Activated gamma-delta T cell treated with Interleukin-2 at 50 U/mL for 16 hours (primary cell): ENCODE data around the gene MRGPRD.

Experiments
- DNase-seq: peaks from one replicate; pipeline ENCODE4 v3.0.0-alpha.2; 2020

Gene MRGPRD, protein sequence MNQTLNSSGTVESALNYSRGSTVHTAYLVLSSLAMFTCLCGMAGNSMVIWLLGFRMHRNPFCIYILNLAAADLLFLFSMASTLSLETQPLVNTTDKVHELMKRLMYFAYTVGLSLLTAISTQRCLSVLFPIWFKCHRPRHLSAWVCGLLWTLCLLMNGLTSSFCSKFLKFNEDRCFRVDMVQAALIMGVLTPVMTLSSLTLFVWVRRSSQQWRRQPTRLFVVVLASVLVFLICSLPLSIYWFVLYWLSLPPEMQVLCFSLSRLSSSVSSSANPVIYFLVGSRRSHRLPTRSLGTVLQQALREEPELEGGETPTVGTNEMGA

GRCh38 chr11:68980776-68981065 is at the start of gene MRGPRD:
Gene MRGPRD (minus strand): TSS chr11:68980986. CDS start chr11:68980986, 0 bp downstream.
- DNase-seq: no peak

DNA sequence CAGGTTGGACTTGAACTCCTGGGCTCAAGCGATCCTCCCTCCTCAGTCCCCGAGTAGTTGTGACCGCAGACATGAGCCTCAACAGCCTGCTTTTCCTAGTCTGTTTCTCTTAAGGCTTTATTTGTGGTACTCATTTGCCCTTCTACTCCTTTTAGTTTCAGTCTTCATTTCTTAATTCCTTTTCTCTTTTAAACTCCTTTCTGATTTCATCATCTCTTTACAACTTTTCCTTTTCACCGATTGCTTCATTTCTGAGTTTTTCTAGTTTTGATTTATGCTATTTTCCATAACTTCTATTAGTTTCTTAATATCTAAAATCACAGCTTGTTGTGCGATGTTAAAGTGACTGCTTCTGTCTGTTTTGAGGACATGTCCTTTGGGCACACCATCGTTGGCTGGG is 49.5 kb upstream of the MRGPRD start:
- no peak for DNase-seq

DNA sequence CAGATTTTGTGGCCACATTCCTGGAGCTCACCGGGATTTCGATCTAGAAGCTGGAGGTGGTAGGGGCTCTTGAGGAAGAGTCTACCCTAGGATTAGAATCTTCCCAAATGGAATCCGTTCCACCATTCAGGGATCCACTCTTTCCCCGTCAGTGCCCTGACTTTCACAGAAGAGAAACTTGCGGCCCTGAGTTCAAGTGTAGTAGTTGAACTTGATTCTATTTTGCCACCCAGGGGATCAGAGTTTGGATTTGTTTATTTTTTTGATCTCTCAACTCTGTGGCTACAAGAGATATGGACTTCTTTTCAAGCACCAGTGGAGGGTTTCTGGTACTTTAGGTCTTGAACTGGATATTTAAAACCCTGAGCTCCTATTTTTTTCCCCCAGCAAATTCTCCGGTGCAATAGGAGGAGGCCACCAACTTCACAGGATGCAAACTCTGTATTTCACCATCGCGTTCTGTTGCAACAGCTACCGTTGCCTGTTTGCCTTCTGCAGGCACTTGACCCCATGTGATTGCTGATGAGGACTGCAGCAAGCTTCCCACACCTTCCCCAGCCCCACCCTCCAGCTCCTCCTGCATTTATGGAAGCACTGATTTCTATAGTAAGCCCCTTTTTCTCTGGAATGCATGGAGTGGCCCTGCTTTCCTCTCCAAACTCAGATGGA is 47.1 kb upstream of the MRGPRD start:
- no peak for DNase-seq

DNA sequence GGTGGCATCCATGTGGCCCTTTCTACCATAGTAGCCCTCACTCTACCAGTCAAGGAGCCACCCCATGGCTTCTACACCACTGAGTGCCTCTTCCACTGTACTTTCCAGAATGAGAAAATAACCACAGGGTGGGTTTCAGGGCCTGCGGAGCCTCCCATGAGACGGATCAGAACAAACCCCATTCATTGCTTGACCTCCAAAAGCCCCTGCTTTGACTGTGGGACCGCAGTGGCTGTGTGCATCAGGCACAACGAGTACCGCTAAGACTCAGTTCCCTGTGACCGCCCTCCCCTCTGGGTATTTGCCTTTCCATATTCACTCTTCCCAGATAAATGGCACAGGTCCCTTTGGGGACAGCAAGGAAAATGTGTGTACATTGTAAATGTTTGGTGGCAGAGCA is 43.7 kb upstream of the MRGPRD start:
- DNase-seq: no peak

GRCh38 chr11:69022260-69022659 is 41.5 kb upstream of the MRGPRD start:
- DNase-seq: no peak

GRCh38 chr11:69018924-69019323 is 38.1 kb upstream of the MRGPRD start:
- DNase-seq: no peak

DNA sequence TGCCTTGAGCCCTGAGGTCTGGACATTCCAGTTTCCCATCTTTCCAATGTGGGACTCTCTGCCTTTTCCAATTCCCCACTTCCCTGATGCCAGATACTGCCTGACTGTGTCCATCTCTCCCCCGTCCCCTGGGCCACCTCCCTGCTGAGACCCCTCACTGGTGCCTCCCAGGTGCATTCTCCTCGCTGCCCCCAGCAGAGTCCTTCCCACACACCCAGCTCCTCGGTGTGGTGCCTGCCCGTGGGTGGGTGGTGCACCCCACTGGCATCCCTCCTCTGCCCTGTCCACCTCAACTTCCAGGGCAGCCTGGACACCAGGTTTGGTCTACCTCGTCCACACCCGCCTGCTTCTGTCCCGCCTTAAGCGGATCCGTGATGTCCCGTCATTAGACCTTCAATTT is 37.2 kb upstream of the MRGPRD start:
- DNase-seq: no peak

GRCh38 chr11:69014898-69015549 is 34.2 kb upstream of the MRGPRD start:
- no peak for DNase-seq

GRCh38 chr11:69014084-69014851 is 33.5 kb upstream of the MRGPRD start:
- no peak for DNase-seq

DNA sequence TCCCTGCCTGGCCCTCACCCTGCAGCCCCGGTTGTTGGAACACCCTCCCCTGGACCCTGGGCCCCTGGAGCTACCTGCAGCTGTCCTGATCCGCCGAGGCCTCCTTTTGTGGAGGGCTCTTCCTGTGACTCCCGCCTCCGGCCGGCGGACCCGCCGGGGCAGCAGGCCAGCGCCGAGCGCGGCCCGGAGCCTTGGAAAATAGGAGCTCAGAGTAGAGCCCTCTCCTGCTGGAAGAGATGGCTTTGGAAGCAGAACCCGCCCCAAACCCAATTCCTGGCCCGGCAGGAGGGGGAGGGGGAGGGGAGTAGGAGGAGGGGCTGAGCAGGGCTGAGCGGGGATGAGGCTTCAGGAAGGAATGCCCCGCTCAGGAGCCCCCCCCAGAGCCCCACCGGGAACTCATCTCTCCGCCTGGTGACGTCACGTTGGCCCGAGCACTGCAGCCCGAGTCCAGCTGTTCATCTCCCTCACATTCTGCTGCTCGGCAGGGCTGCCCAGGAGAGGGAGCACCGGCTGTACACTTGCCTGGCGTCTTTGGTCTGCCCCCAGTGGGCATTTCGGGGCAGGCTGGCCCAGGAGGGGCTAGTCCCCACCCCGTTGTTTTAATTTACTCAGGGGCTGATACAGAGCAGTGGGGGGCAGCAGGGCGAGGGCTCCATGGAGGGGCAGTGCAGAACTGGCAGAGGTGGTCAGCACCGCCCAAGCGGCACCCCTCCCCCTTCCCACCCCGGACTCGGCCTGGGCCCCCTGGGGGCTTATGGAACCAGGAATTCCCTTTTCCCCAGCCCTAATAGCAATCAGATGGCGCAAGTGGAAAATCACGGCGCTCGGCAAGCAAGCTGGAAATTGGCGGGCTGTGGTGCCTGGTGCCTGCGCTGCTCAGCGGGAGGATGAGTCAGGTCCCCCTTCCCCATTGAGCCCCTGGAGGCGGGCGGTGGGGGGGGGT is 32.5 kb upstream of the MRGPRD start, which contains the start of gene MRGPRF:
Gene MRGPRF (minus strand): TSS at position 238 of the 943 bp plus-strand sequence. CDS start 3,345 bp downstream, outside the sequence.
- DNase-seq: no peak

DNA sequence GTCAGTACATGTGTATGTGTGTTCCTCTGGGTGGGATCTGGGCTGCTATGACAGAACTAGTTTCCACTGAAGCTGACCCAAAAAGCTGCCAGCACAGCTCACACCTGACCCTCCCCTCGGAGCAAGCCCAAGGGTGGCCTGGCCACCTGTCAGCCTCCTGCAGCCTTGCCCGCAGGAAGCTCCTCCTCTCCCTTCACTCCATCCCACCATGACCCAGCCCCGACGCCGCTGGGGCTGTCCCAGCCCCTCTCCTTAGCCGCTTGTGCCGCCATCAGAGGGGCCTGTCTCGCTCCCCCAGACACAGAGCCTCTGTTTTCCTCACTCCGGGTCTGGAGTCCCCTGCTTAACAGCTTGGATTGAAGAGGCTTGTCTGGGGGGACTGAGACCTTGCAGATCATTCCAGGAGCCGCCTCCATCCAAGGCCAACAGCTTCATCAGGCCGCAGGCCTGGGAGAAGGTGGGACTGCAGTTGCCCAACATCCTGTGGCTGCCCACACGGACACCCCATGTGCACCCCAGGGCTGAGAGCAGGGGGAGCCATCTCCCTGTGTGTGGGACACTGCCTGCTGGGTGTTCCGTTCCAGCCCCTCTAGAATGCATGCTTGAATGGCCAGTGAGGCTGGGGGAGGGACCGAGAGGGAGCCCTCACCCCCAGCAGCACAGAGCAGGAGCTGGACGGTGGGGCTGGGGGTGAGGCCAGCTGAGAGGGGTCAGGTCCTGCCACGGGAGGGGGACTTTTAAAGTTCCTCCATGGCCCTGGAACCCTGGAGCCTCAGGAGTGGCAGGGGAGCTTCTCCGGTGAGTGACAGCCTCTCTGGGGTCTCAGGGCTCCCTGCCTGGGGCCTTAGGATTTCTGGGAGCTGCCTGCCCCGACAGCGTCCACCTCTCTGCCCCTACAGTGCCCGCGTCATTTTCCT is 31.6 kb upstream of the MRGPRD start:
- no peak for DNase-seq

DNA sequence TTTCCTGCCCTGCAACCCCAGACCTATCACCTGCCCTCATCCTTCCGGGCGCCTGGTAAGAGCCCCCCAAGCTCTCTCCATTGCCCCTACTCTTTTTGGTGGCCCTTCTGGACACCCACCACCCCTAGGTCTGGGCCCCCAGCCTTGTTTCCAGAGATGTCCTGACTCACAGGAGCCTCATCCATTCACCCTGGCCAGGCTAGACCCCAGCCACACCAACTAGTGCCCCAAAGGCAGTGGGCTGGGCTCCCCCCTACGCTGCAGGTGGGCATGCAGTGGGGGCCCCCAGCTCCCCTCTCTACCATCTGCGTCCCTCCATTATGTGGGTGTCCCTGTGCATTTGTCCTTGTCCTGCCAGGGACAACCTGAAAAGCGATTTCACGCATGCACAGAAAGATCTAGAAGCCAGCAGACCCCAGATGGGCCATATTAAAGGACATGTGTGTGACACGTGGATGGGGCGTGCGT is 30.9 kb upstream of the MRGPRD start:
- no peak for DNase-seq

DNA sequence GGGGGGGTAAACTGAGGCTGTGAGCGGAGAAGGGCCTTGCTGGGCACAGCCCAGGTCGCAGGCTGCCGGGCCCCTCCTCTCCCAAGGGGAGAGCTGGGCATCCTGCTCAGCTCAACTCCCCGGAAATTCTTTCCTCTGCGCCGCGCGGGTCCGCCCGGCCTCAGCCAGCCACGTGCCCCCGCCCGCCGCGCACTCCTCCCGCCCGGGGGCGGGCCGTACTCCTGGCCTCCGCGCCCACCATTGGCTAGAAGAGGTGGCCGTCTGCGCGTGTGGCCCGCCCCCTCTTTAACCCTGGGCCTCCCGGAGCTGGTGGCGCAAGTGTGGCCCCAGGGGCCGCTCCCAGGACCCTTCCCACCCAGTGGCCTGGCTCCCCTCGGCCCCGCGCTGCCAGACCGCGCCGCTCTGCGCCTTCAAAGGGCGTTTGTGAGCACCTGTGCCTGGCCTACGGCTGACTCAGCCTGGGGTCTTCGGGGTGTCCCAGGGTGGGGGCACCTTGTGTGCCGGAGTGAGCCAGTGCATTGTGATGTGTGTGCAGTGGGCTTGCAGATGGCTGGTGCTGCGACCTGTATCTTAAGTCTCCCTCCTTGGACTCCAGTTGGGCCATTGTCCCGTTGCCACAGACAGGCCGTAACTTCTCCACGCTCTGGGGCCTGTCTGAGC is 30.3 kb upstream of the MRGPRD start:
- DNase-seq: no peak

DNA sequence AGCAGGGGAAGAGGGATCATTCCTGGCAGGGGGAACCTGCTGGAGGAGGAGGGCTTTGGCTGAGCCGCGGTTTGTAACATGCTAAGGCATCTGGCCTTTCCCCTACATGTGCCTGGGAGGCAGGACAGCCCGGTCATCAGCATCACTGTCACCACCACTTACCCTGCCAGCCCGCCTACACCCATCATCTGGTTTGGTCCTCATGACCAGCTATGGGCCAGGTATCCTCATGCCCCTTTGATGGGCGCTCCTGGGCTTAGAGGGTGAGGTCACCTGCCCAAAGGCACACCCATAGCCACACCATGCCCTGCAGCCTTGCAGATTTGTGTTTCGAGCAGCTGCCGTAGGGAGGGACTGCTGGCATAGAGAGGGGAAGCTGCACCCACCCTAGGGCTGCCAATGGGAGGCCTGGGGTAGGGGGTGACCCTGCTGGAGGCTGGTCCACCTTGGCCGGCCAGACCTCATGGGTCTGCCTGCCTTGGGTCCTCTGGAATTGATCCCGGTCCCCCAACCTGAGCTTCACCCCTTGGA is 29.6 kb upstream of the MRGPRD start:
- DNase-seq: no peak

DNA sequence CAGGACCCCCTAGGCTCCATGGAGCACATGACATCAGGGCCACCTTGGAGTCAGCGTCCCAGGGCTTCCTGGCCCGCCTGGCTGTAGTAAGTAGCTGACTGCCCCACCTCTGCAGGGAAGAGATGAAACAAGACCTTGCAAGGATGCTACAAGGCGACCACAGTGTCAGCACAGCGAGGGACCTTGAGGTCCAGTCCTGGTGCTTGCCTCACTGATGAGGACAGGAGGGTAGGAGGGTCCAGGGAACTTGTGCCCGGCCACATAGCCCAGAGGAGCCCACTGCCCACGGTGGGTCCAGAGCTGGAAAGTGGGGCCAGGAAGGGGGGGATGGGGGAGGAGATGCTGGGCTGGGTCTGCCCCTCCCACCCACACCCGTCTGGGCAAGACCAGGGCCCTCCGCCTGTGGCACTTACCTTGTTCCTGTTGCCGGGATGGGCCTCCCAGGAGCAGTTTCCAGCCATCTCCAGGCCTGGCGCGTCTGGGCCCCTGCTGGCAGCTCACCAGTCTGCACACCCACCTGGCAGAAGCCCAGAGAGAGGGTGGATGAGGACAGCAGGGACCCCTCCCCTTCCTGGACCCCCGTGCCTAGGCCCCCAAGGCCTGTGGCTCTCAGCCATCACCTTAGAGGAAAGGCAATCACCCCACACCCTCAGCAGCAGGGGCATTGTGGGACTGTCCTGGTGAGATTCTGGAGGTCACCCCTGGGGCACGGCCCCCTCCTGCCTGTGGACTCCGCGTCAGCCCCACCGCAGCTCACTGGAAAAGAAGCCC is 28.8 kb upstream of the MRGPRD start:
- DNase-seq: no peak

GRCh38 chr11:69008737-69009440 is 28.1 kb upstream of the MRGPRD start:
- DNase-seq: no peak

- DNase-seq: no peak
These were observed 27.2 kb upstream of the MRGPRD start for GRCh38 chr11:69007975-69008381.

- no peak for DNase-seq
These were observed 26.0 kb upstream of the MRGPRD start for GRCh38 chr11:69006816-69007215.
